NCI-H226 (cell line): ENCODE results near the gene TMEM255A.

Experiments
- DNase-seq: peaks from one replicate; pipeline ENCODE4 v3.0.0-alpha.2; 2015

Gene TMEM255A

DNA sequence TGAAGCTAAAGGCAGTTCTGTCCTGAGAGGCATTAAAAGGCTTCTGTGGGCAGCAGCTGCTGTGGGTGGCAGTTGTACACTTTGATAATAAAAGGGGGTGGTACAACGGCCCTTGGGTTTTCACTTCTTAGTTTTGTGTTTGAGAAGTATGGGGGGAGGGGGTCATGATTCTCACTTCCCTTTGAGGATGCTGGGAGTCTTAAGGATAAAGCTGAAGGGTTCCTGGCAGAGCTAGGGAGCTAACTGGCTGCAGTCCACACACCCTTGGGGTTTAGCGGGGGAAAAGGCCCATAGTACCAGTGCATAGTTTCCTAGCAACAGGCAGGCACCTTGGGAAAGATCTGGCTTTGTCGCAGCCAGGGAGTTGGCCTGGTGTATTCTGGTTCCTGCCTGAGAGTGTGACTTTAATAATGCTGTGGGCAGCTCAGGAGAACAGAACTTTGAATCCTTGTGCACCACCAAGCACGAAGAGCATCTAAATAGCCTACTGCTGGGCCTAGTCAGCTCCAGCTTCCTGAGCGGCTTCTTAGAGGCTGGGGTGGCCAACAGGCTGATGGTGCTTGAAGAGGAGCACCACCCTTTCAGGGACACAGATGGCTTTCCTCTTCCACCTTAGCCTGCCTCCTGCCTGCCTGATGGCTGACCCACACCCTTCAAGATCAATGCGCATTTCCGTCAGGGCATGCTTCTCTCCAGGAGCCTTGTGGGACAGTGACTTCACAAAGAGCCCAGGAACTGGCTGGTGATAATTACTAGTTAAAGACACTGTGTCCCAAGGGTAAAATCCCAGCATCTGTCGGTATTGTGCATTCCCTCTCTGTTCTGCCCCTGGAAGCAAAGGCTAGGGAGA is 48.2 kb downstream of the TMEM255A start:
- no peak for DNase-seq

DNA sequence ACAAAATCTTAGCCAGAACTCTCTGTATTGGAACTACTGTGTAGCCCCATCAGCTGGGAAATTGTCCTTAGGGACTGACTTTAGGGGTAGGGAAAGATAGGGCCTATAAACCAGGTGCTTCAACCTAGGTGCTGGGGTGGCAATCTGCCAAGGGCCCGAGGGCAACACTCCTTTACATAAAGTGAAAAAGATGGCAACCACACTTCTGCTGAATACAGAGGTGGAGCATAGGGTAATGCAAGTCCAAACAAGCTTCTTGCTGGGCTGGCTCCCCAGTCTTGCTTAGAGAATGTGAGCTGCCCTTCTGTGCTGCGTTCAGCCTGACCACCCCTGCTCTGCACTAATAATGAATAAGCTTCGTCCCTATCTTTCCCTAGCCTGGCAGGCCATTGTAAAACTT is 50.9 kb downstream of the TMEM255A start:
- no peak for DNase-seq

GRCh38 chrX:120253784-120254183 is 57.5 kb downstream of the TMEM255A start:
- no peak for DNase-seq

GRCh38 chrX:120251471-120252011 is 59.7 kb downstream of the TMEM255A start:
- DNase-seq, result no peak

GRCh38 chrX:120250522-120251271 is 60.6 kb downstream of the TMEM255A start, which contains the start of gene ZBTB33:
ZBTB33 (plus strand) TSS chrX:120250812; CDS start chrX:120253416, 2,604 bp downstream.
- DNase-seq, result peak; percentile 83

GRCh38 chrX:120244735-120245498 is 66.3 kb downstream of the TMEM255A start:
- DNase-seq, result peak; percentile 24

DNA sequence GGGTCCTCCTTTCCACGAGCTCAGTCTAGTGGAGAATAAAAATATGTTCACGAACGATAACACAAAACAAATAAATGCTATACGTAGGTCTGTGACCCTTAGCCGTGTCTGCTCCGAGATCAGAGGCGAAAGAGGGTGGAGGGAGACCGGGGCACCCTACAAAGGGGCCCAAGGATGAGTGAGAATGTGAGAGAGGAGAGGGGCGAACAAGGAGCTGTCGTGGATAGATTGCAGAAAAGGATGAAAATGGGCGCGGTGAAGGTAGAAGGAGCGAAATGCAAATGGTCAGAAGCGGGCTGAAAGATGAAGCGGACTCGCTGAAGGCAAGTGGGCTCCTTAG is 66.9 kb downstream of the TMEM255A start:
- no peak for DNase-seq

DNA sequence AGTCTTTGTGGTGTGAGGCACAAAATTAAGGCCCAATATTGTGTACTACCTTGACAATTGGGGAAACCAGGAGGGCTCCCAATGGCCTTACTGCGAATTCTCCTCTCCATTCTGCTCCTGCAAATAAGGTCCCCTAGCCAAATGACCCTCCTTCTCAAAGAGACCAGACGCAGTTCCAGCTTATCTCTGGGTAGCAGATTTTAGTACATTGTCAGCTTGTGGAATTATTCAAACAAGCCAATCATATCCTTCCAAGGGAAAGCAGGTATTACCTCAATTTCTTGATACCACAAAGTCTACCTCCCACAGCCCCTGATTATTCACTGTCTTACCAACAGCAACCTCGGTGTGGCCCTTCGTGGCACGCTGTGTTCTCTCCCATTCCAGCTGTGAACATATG is 68.4 kb downstream of the TMEM255A start:
- no peak for DNase-seq

- no peak for DNase-seq
Measured at GRCh38 chrX:120238933-120239332, 72.3 kb downstream of the TMEM255A start.

DNA sequence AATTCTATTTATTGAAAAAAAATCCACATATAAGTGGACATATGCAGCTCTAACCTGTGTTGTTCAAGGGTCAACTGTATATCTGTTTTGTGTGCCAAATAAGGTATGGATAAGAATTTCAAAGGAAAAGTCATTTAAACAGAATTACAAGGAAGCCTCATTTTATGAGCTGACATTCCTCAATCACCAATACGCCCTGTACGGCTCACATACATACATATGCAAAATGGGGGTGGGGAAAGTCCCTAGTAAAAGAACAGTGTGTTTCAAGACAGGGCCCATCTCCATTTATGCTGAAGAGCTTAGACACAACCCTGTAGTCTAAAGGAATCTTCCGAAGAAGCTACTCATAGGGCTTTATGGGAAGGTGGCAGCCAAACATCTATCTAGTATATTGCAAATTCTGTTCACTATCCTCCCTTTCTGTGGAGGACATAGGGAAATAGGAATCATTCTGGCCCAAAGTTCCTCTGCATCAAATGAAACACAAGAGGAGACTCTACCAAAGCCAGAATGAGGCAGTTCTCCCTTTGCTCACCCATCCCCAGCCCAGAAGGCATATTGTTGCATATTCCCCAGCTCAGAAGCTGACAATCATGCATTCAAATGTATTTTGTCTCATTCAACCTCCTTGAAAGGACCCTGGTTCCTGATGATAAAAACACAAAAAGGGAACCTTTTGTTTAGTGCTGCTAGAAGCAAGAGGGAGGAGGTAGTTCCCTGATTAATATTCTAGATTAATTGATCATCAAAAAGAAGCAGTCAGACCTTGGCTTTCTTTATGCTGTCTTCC is 74.4 kb downstream of the TMEM255A start:
- DNase-seq, result no peak

DNA sequence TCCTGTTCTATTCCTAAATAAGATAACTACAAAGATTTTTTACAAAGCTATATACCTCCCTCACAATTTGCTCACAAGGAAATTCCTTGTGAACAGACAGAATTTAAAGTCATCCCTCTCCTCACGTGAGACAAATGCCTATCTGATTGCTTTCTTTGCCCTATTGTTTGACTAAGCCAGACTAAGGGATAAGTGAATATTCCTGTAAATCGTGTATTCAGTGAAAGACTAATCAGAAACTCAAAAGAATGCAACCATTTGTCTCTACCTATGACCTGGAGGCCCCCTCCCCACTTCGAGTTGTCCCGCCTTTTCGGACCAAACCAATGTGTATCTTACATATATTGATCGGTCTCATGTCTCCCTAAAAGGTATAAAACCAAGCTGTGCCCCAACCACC is 76.0 kb downstream of the TMEM255A start:
- no peak for DNase-seq

DNA sequence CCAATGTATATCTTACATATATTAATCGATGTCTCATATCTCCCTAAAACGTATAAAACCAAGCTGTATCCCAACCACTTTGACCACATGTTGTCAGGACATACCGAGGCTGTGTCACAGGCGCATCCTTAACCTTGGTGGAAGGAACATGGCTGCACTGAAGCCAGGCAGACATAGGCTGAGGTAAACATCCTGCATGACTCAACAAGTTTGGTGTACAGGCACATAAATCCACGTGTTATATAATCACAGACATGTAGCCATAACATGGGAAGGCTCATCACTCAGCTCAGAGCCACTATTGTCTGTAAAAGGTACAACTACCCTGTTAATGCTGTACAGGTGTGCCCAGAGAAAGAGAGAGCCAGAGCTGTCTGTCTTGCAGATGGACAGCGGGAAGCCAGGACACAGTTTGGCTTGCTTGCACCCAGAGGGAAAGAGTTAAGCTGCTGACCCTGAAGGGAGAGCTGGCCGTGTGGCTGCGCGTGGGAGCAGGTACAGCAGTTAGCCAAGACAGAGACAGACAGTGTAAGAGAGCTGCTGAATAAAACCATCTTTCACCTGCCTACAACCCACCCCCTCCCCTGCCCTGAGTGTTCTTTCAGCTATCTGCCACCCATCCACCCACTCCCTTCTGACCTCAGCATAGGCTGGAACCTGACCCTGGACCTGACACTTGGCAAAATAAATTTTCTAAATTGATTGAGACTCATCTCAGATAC is 82.9 kb downstream of the TMEM255A start:
- no peak for DNase-seq

DNA sequence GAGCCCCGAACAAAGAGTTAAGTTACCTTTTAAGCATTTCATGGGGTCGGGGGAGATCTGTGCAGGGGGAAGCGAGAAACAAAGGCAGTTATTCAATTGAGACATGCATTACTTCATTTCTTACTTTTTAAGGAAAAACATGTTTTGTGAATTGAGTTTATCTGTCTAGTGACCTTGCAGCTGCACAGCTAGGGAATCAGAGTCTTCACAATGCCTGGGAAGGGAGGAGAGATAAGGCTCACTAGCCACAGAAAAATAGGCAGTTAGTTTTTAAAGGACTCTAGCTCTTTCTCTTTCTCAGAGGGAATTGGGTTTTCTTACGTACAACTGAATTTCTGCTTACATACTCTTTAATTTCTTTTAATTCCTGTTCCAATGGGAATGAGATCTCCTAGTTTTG is 86.9 kb downstream of the TMEM255A start:
- DNase-seq, result no peak

- DNase-seq, result no peak
Measured at GRCh38 chrX:120223374-120223773, 87.9 kb downstream of the TMEM255A start.

GRCh38 chrX:120213438-120214265 is 97.6 kb downstream of the TMEM255A start:
- peak; percentile 12 for DNase-seq
